ENCODE measurements around the gene DNMT3A.

The DNMT3A gene

DNA sequence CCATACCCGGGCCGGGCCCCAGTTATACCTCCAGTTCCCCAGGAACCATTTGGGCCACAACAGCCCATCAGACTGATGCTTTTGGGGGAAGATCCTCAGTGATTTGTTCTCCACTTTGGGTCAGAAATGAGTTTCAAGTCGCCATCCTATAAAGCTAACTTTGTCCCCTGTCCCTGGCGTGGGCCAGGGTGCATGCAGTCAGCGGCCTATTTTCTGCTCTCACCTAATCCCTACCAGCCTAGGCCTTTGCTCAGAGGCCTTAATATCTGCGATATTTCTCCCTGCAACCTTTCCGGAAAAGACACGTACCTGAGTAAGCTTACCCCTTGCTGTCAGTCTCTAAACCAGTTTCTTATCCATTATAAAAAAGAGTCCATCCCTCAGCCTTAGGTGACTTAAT, 7.2 kb downstream of the DNMT3A start:
- H3K27ac ChIP-seq (ENCODE audit: low read length): no peak overlapping the region

DNA sequence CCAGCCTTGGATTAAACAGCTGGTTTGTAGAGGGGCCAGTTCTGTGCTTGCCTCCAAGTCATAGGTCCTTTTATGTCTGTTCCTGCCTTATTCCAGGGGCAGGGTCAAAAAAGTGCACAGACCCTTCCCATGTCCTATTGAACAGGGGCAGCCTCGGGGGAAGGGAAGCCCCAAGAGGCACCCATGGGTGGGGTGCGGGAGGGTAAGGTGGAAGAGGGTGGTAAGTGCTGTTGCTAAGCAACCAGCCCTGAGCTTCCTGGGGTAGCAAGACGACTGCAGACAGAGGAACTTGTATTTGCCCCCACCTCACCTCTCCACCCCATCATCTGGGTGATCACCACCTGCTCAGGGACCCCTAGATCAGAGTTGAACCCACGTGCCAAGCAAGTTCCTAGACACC, 7.7 kb downstream of the DNMT3A start:
- Histone ChIP-seq H2AFZ (ENCODE audit: low read depth, low read length) (no peak overlapping the region), H3K27me3 (ENCODE audit: insufficient read depth, low read length, poor library complexity) (no peaks in the 10 kb centered on the region), H3K79me2 (ENCODE audit: insufficient read depth, low read length) (peaks cover 93% of the 10 kb centered on the region), H4K20me1 (ENCODE audit: insufficient read depth, low read length) (peaks cover 79% of the 10 kb centered on the region), H3K9me3 (ENCODE audit: insufficient read depth, low read length, severe bottlenecking) (no peaks in the 10 kb centered on the region), H3K4me1 (ENCODE audit: insufficient read depth, low read length) (peaks cover under 1% of the 10 kb centered on the region; the same call in 1 of the 2 replicates), H3K36me3 (ENCODE audit: insufficient read depth, low read length) (0 out of 2 replicates have a peak, but pooled peaks cover 7% of the 10 kb centered on the region), H3K4me2 (ENCODE audit: insufficient read depth, low read length) (no peak overlapping the region), H3K9ac (ENCODE audit: low read depth, low read length) (no peak overlapping the region), H3K27ac (ENCODE audit: low read length) (no peak overlapping the region), H3K4me3 (ENCODE audit: low read depth in 1 of 2, low read length in 2 of 2) (no peak overlapping the region)
- no peak for TF ChIP-seq EZH2 (IDR thresholded peaks at IDR 0.05; ENCODE audit: borderline replicate concordance, low read depth, low read length, severe bottlenecking)
- TF ChIP-seq, protein P1, sequence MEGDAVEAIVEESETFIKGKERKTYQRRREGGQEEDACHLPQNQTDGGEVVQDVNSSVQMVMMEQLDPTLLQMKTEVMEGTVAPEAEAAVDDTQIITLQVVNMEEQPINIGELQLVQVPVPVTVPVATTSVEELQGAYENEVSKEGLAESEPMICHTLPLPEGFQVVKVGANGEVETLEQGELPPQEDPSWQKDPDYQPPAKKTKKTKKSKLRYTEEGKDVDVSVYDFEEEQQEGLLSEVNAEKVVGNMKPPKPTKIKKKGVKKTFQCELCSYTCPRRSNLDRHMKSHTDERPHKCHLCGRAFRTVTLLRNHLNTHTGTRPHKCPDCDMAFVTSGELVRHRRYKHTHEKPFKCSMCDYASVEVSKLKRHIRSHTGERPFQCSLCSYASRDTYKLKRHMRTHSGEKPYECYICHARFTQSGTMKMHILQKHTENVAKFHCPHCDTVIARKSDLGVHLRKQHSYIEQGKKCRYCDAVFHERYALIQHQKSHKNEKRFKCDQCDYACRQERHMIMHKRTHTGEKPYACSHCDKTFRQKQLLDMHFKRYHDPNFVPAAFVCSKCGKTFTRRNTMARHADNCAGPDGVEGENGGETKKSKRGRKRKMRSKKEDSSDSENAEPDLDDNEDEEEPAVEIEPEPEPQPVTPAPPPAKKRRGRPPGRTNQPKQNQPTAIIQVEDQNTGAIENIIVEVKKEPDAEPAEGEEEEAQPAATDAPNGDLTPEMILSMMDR (IDR thresholded peaks at IDR 0.05; ENCODE audit: borderline replicate concordance, extremely low read depth, low read length, poor library complexity, severe bottlenecking): no peak
- DNase-seq (no peak), ATAC-seq (ENCODE audit: insufficient read depth, low read depth) (no peak)

More for the DNA sequence above, 7.2 kb downstream of the DNMT3A start:
- Histone ChIP-seq H2AFZ (ENCODE audit: low read depth, low read length) (no peak overlapping the region), H4K20me1 (ENCODE audit: insufficient read depth, low read length) (peaks cover 84% of the 10 kb centered on the region), H3K27me3 (ENCODE audit: insufficient read depth, low read length, poor library complexity) (no peaks in the 10 kb centered on the region), H3K4me3 (ENCODE audit: low read depth in 1 of 2, low read length in 2 of 2) (no peak overlapping the region), H3K36me3 (ENCODE audit: insufficient read depth, low read length) (0 out of 2 replicates have a peak, but pooled peaks cover 7% of the 10 kb centered on the region), H3K9me3 (ENCODE audit: insufficient read depth, low read length, severe bottlenecking) (no peaks in the 10 kb centered on the region), H3K79me2 (ENCODE audit: insufficient read depth, low read length) (peaks cover 92% of the 10 kb centered on the region), H3K4me2 (ENCODE audit: insufficient read depth, low read length) (no peak overlapping the region), H3K4me1 (ENCODE audit: insufficient read depth, low read length) (peaks cover 5% of the 10 kb centered on the region), H3K9ac (ENCODE audit: low read depth, low read length) (no peak overlapping the region)
- no peak for TF ChIP-seq EZH2 (IDR thresholded peaks at IDR 0.05; ENCODE audit: borderline replicate concordance, low read depth, low read length, severe bottlenecking)
- TF ChIP-seq, protein P1 (IDR thresholded peaks at IDR 0.05; ENCODE audit: borderline replicate concordance, extremely low read depth, low read length, poor library complexity, severe bottlenecking): no peak
- DNase-seq (no peak), ATAC-seq (ENCODE audit: insufficient read depth, low read depth) (no peak)

DNA sequence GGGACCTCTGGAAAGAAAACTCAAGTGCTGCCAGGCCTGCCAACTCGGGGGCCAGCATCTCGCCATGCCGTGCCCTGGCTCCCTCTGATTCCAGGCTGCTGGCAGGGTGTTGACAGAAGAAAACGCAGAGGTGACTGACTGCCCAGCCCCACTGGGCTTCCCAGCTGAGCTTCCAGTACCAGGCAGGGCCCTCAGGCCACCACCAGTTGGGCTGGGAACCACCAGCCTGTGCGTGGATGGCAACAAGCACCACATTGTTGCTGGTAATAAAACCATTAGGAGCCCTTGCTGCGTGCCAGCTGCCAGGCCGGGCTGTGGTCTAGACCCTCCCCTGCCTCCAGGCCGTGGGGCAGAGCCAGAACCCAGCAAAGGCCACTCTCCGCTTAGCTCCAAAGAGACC, 9.2 kb downstream of the DNMT3A start:
- Histone ChIP-seq H3K79me2 (ENCODE audit: insufficient read depth, low read length) (peaks cover 93% of the 10 kb centered on the region), H3K4me1 (ENCODE audit: insufficient read depth, low read length) (no peaks in the 10 kb centered on the region), H3K27me3 (ENCODE audit: insufficient read depth, low read length, poor library complexity) (no peaks in the 10 kb centered on the region), H4K20me1 (ENCODE audit: insufficient read depth, low read length) (peaks cover 66% of the 10 kb centered on the region), H3K36me3 (ENCODE audit: insufficient read depth, low read length) (peaks cover 10% of the 10 kb centered on the region; the same call in 1 of the 2 replicates), H3K4me2 (ENCODE audit: insufficient read depth, low read length) (no peak overlapping the region), H3K9ac (ENCODE audit: low read depth, low read length) (no peak overlapping the region), H3K4me3 (ENCODE audit: low read depth in 1 of 2, low read length in 2 of 2) (no peak overlapping the region), H2AFZ (ENCODE audit: low read depth, low read length) (no peak overlapping the region), H3K9me3 (ENCODE audit: insufficient read depth, low read length, severe bottlenecking) (peaks cover 3% of the 10 kb centered on the region), H3K27ac (ENCODE audit: low read length) (no peak overlapping the region)
- TF ChIP-seq EZH2 (IDR thresholded peaks at IDR 0.05; ENCODE audit: borderline replicate concordance, low read depth, low read length, severe bottlenecking): no peak
- ATAC-seq (ENCODE audit: insufficient read depth, low read depth) (no peak), DNase-seq (no peak)

DNA sequence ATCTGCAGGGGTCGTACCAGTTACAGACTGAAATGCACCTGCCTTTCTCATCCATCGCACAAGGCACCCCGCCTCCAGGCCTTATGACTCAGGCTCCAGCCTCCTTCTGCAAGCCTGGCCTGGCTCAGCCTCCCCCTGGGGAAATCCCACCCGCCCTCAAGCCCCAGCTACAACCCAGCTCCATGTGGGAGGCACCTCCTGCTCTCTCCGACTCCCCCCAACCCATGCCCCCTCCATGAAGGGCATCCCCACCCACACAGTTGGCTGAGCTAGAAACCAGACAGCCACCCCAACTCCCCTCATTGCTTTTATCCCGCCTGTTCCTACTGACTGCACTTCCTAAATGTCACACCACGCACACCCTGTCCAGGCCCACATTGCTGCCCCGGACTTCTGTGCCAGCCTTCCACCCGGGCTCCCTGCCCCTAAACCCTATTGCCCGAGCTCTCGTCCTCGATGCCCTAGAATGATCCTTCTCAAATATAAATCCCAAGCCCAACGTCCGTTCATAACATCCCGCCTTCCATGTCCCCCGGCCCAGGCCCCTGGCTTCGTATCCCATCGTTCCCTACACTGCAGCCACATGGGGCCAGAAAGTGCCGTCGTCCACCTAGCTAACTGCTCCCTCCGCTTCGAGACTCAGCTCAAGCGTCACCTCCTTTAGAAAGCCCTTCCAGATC, 9.9 kb downstream of the DNMT3A start:
- TF ChIP-seq, protein P1 (IDR thresholded peaks at IDR 0.05; ENCODE audit: borderline replicate concordance, extremely low read depth, low read length, poor library complexity, severe bottlenecking): no peak
- no peak for TF ChIP-seq EZH2 (IDR thresholded peaks at IDR 0.05; ENCODE audit: borderline replicate concordance, low read depth, low read length, severe bottlenecking)
- no peak overlapping the region for H3K4me3 ChIP-seq (ENCODE audit: low read depth in 1 of 2, low read length in 2 of 2)
- H3K27ac ChIP-seq (ENCODE audit: low read length): no peak overlapping the region
- H3K9me3 ChIP-seq (ENCODE audit: insufficient read depth, low read length, severe bottlenecking): peaks cover 10% of the 10 kb centered on the region
- no peak for DNase-seq
- ATAC-seq (ENCODE audit: insufficient read depth, low read depth): peak; percentile 17; the same call in 1 of the 3 replicates
- H4K20me1 ChIP-seq (ENCODE audit: insufficient read depth, low read length): peaks cover 60% of the 10 kb centered on the region
- H3K4me1 ChIP-seq (ENCODE audit: insufficient read depth, low read length): no peaks in the 10 kb centered on the region
- no peak overlapping the region for H2AFZ ChIP-seq (ENCODE audit: low read depth, low read length)
- peaks cover 17% of the 10 kb centered on the region for H3K36me3 ChIP-seq (ENCODE audit: insufficient read depth, low read length)
- H3K9ac ChIP-seq (ENCODE audit: low read depth, low read length): no peak overlapping the region
- no peak overlapping the region for H3K4me2 ChIP-seq (ENCODE audit: insufficient read depth, low read length)
- peaks cover 87% of the 10 kb centered on the region for H3K79me2 ChIP-seq (ENCODE audit: insufficient read depth, low read length)
- no peaks in the 10 kb centered on the region for H3K27me3 ChIP-seq (ENCODE audit: insufficient read depth, low read length, poor library complexity)

Measured in DND-41 (cell line).